Rectal smooth muscle tissue (tissue), 1 donor: Measurements from ENCODE around the gene LYVE1.

Experiments
- H3K27ac ChIP-seq: one replicate; pipeline ENCODE4 v1.7.0; 2013; ENCODE audit warnings: low read depth, low read length, inconsistent platforms
- H3K27me3 ChIP-seq: one replicate; pipeline ENCODE4 v1.7.0; 2013; ENCODE audit warnings: low read length; ENCODE audit not compliant: control insufficient read depth, insufficient read depth
- H3K36me3 ChIP-seq: one replicate; pipeline ENCODE4 v1.7.0; 2013; ENCODE audit warnings: low read length; ENCODE audit not compliant: control insufficient read depth, insufficient read depth
- H3K4me1 ChIP-seq: one replicate; pipeline ENCODE4 v1.7.0; 2013; ENCODE audit warnings: low read length; ENCODE audit not compliant: control insufficient read depth, insufficient read depth
- H3K4me3 ChIP-seq: one replicate; pipeline ENCODE4 v1.7.0; 2013; ENCODE audit warnings: low read length
- H3K9ac ChIP-seq: one replicate; pipeline ENCODE4 v1.7.0; 2013; ENCODE audit warnings: low read length

Gene LYVE1

GRCh38 chr11:10566257-10566957 is 2.1 kb downstream of the LYVE1 start:
- no peaks in the 10 kb centered on the region for H3K36me3 ChIP-seq
- no peaks in the 10 kb centered on the region for H3K27me3 ChIP-seq
- H3K27ac ChIP-seq: no peak overlapping the region
- no peak overlapping the region for H3K4me3 ChIP-seq
- H3K4me1 ChIP-seq: no peaks in the 10 kb centered on the region
- no peak overlapping the region for H3K9ac ChIP-seq

- Histone ChIP-seq H3K36me3 (no peaks in the 10 kb centered on the region), H3K9ac (no peak overlapping the region), H3K27me3 (no peaks in the 10 kb centered on the region), H3K4me3 (no peak overlapping the region), H3K4me1 (no peaks in the 10 kb centered on the region), H3K27ac (no peak overlapping the region)
Measured at GRCh38 chr11:10565493-10565892, 3.0 kb downstream of the LYVE1 start.

GRCh38 chr11:10564696-10565318 is 3.7 kb downstream of the LYVE1 start:
- no peaks in the 10 kb centered on the region for H3K27me3 ChIP-seq
- no peaks in the 10 kb centered on the region for H3K4me1 ChIP-seq
- H3K27ac ChIP-seq: no peak overlapping the region
- H3K4me3 ChIP-seq: no peak overlapping the region
- no peaks in the 10 kb centered on the region for H3K36me3 ChIP-seq
- H3K9ac ChIP-seq: no peak overlapping the region

GRCh38 chr11:10564030-10564429 is 4.4 kb downstream of the LYVE1 start:
- H3K27ac ChIP-seq: no peak overlapping the region
- no peak overlapping the region for H3K4me3 ChIP-seq
- no peaks in the 10 kb centered on the region for H3K4me1 ChIP-seq
- H3K27me3 ChIP-seq: no peaks in the 10 kb centered on the region
- H3K36me3 ChIP-seq: no peaks in the 10 kb centered on the region
- no peak overlapping the region for H3K9ac ChIP-seq

- Histone ChIP-seq H3K36me3 (no peaks in the 10 kb centered on the region), H3K9ac (no peak overlapping the region), H3K4me3 (no peak overlapping the region), H3K27ac (no peak overlapping the region), H3K27me3 (no peaks in the 10 kb centered on the region), H3K4me1 (no peaks in the 10 kb centered on the region)
Measured at GRCh38 chr11:10561947-10562346, 6.5 kb downstream of the LYVE1 start.

GRCh38 chr11:10561043-10561818 is 7.2 kb downstream of the LYVE1 start:
- no peaks in the 10 kb centered on the region for H3K27me3 ChIP-seq
- H3K9ac ChIP-seq: no peak overlapping the region
- no peak overlapping the region for H3K27ac ChIP-seq
- H3K4me1 ChIP-seq: no peaks in the 10 kb centered on the region
- no peaks in the 10 kb centered on the region for H3K36me3 ChIP-seq
- no peak overlapping the region for H3K4me3 ChIP-seq

GRCh38 chr11:10558288-10558687 is 10.2 kb downstream of the LYVE1 start:
- no peaks in the 10 kb centered on the region for H3K27me3 ChIP-seq
- no peak overlapping the region for H3K4me3 ChIP-seq
- no peaks in the 10 kb centered on the region for H3K4me1 ChIP-seq
- H3K36me3 ChIP-seq: no peaks in the 10 kb centered on the region
- H3K27ac ChIP-seq: no peak overlapping the region
- no peak overlapping the region for H3K9ac ChIP-seq

GRCh38 chr11:10556590-10556989 is 11.9 kb downstream of the LYVE1 start:
- Histone ChIP-seq H3K36me3 (no peaks in the 10 kb centered on the region), H3K4me1 (no peaks in the 10 kb centered on the region), H3K4me3 (no peak overlapping the region), H3K27me3 (no peaks in the 10 kb centered on the region), H3K9ac (no peak overlapping the region), H3K27ac (no peak overlapping the region)

GRCh38 chr11:10551845-10552352 is 16.6 kb downstream of the LYVE1 start:
- Histone ChIP-seq H3K27ac (no peak overlapping the region), H3K36me3 (no peaks in the 10 kb centered on the region), H3K4me3 (no peak overlapping the region), H3K9ac (no peak overlapping the region), H3K4me1 (no peaks in the 10 kb centered on the region), H3K27me3 (no peaks in the 10 kb centered on the region)

GRCh38 chr11:10551290-10551592 is 17.2 kb downstream of the LYVE1 start:
- H3K36me3 ChIP-seq: no peaks in the 10 kb centered on the region

GRCh38 chr11:10550503-10551289 is 17.8 kb downstream of the LYVE1 start:
- Histone ChIP-seq H3K36me3 (no peaks in the 10 kb centered on the region), H3K4me1 (no peaks in the 10 kb centered on the region), H3K27ac (no peak overlapping the region), H3K9ac (no peak overlapping the region), H3K27me3 (no peaks in the 10 kb centered on the region), H3K4me3 (no peak overlapping the region)

More at GRCh38 chr11:10551290-10551592, 17.2 kb downstream of the LYVE1 start:
- Histone ChIP-seq H3K27me3 (no peaks in the 10 kb centered on the region), H3K27ac (no peak overlapping the region), H3K4me3 (no peak overlapping the region), H3K4me1 (no peaks in the 10 kb centered on the region), H3K9ac (no peak overlapping the region)
